Epithelial cell of esophagus (primary cell): Measurements from ENCODE around the gene SLC7A8.

Experiments used
- DNase-seq: peaks from one replicate; pipeline ENCODE4 v3.0.0; 2010; ENCODE audit warnings: low read depth
- H3K4me3 ChIP-seq: 2 replicates; pipeline ENCODE4 v1.5.1; 2011; ENCODE audit warnings: mild to moderate bottlenecking, low read length, control low read depth
- CTCF ChIP-seq: IDR thresholded peaks from 2 replicates; pipeline ENCODE4 v1.5.1; 2011; ENCODE audit warnings: low read depth, mild to moderate bottlenecking, low read length, control low read depth, inconsistent platforms; ENCODE audit not compliant: insufficient read depth; ENCODE audit errors: missing control alignments

Gene SLC7A8

GRCh38 chr14:23104591-23105347 lies 78.7 kb downstream of the SLC7A8 start, which contains the start of gene CIROP:
Gene CIROP, minus strand, starts transcription at chr14:23104989. Its CDS starts 69 bp downstream, at chr14:23104920.
- H3K4me3 ChIP-seq = no peak within 1 kb of the TSS
- no peak for DNase-seq
- TF ChIP-seq CTCF = no peak

- no peak for TF ChIP-seq CTCF
- no peak overlapping the region for H3K4me3 ChIP-seq
- DNase-seq = no peak
Observed at GRCh38 chr14:23104070-23104590, 79.3 kb downstream of the SLC7A8 start.

GRCh38 chr14:23103581-23103980 lies 79.9 kb downstream of the SLC7A8 start:
- TF ChIP-seq CTCF = no peak
- no peak for DNase-seq
- H3K4me3 ChIP-seq = no peak overlapping the region

- DNase-seq = no peak
Observed at GRCh38 chr14:23102801-23103200, 80.7 kb downstream of the SLC7A8 start.

GRCh38 chr14:23101986-23102625 lies 81.4 kb downstream of the SLC7A8 start:
- no peak for TF ChIP-seq CTCF
- H3K4me3 ChIP-seq = no peak overlapping the region
- no peak for DNase-seq

More at GRCh38 chr14:23102801-23103200, 80.7 kb downstream of the SLC7A8 start:
- no peak for TF ChIP-seq CTCF
- no peak overlapping the region for H3K4me3 ChIP-seq

- no peak overlapping the region for H3K4me3 ChIP-seq
- no peak for TF ChIP-seq CTCF
- no peak for DNase-seq
Observed at GRCh38 chr14:23101213-23101970, 82.1 kb downstream of the SLC7A8 start.
